Esophagus squamous epithelium (tissue), 4 donors: Measurements from ENCODE around the gene DLG2.

ENCODE experiments used
- CTCF ChIP-seq, 6 experiments: fragments of 450-650 bp in 4 of 6; fragments of 200-600 bp in 2 of 6; sonication (generic) in 2 of 6; IDR thresholded peaks; one replicate each; pipeline ENCODE4 v1.5.1; 2016 to 2019; ENCODE audit warnings: antibody characterized with exemption in 6 of 6, mild to moderate bottlenecking in 4 of 6, moderate library complexity in 4 of 6
- POLR2A ChIP-seq, 4 donors: fragments of 450-650 bp; IDR thresholded peaks; one replicate each; pipeline ENCODE4 v1.6.1; 2017; ENCODE audit warnings: antibody characterized with exemption in 4 of 4, mild to moderate bottlenecking in 4 of 4, moderate library complexity in 3 of 4

- no peak for TF ChIP-seq CTCF (IDR thresholded peaks at IDR 0.05)
- no peak for TF ChIP-seq POLR2A (IDR thresholded peaks at IDR 0.05)
Measured at GRCh38 chr11:84965484-84965883, 661.7 kb downstream of the DLG2 start.
